ENCODE results near the gene KIF1A. TPM values are rescaled to one million over a fixed set of nuclear protein-coding genes. Genes with fewer than 3 reads are reported as not detected.
A peak's percentile ranks its signal among the peaks of the same experiment; 100 is the strongest.
"Not testable (repeated sequence)": the region's sequence is repeated elsewhere in the genome, so short reads cannot be mapped to it uniquely, and the experiment has no call there.

Gene KIF1A
- total RNA-seq, 1 donor from 2014 or later = 4.7 TPM

DNA sequence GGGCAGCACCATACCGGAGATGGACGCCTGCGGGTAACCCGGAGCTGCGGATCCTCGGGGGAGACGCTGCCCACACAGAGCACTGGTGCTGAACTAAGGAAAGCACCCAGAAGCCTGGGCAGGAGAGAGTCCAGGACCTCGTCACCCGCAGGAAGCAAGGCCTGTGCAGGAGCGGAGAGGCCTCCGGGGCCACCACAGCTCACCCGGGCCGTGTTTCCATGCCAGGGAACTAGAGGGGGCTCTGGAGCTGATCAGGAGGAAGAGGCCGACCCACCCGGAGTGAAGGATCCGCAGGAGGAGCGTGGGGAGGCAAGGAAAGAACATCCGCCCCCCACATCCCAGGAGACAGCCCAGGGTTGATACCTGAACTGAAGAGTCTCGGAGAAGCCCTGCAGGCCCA is 141.1 kb downstream of the KIF1A start:
- not testable (repeated sequence) for H3K9me3 ChIP-seq (ENCODE audit: control insufficient read depth in 3 of 3, low read length in 3 of 3); H3K27me3 ChIP-seq (ENCODE audit: control insufficient read depth in 3 of 3, insufficient read depth in 3 of 3, low read length in 3 of 3); H3K36me3 ChIP-seq (ENCODE audit: control insufficient read depth in 3 of 3, insufficient read depth in 3 of 3, low read length in 3 of 3); H3K27ac ChIP-seq (ENCODE audit: low read depth, low read length); H3K4me1 ChIP-seq (ENCODE audit: control insufficient read depth in 3 of 3, insufficient read depth in 3 of 3, low read length in 3 of 3); H3K4me3 ChIP-seq (ENCODE audit: low read length in 3 of 3); H3K9ac ChIP-seq (ENCODE audit: low read depth in 1 of 3, low read length in 3 of 3)

DNA sequence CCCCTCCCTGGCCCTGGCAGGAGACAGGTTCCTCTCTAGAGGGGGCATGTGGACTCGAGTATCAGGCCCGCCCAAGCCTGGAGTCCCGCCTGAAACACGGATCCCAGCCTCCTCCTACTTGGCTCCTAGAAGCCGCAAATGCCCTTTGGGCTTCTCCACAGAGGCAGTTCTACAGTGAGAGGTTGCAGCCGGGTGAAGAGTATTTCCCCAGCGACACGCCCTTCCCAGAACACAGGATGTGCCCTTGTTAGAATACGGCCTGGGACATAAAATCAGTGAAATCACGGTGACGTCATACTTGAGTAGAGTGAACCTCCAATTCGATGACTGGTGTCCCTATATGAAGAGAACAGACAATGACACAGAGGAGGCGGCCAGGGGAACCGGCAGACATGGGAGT is 142.0 kb downstream of the KIF1A start:
- H3K27ac ChIP-seq (ENCODE audit: low read depth, low read length); H3K9ac ChIP-seq (ENCODE audit: low read depth in 1 of 3, low read length in 3 of 3); H3K27me3 ChIP-seq (ENCODE audit: control insufficient read depth in 3 of 3, insufficient read depth in 3 of 3, low read length in 3 of 3); H3K4me3 ChIP-seq (ENCODE audit: low read length in 3 of 3); H3K9me3 ChIP-seq (ENCODE audit: control insufficient read depth in 3 of 3, low read length in 3 of 3); H3K4me1 ChIP-seq (ENCODE audit: control insufficient read depth in 3 of 3, insufficient read depth in 3 of 3, low read length in 3 of 3); H3K36me3 ChIP-seq (ENCODE audit: control insufficient read depth in 3 of 3, insufficient read depth in 3 of 3, low read length in 3 of 3): not testable (repeated sequence)

DNA sequence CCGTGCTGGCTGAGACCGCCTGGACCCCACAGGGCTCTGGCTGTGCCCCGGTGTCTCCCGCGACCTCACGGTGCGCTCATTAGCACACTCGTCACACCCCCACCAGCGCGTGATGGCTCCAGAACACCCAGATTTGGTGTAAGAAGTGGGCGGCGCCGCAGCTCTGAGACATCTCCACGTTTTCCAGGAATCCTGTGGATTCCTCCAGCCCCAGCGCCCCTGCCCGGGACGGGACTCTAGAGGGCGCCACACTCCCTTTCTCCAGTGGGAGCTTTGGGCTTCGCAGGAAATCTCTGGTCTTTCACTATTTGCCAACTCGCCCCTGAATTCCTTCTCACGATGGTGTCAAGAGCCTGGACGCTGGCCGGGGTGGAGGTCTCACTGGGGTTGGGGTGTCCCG is 144.7 kb downstream of the KIF1A start:
- H3K36me3 ChIP-seq (ENCODE audit: control insufficient read depth in 3 of 3, insufficient read depth in 3 of 3, low read length in 3 of 3); H3K4me1 ChIP-seq (ENCODE audit: control insufficient read depth in 3 of 3, insufficient read depth in 3 of 3, low read length in 3 of 3); H3K27me3 ChIP-seq (ENCODE audit: control insufficient read depth in 3 of 3, insufficient read depth in 3 of 3, low read length in 3 of 3); H3K4me3 ChIP-seq (ENCODE audit: low read length in 3 of 3); H3K9ac ChIP-seq (ENCODE audit: low read depth in 1 of 3, low read length in 3 of 3); H3K27ac ChIP-seq (ENCODE audit: low read depth, low read length); H3K9me3 ChIP-seq (ENCODE audit: control insufficient read depth in 3 of 3, low read length in 3 of 3): not testable (repeated sequence)

DNA sequence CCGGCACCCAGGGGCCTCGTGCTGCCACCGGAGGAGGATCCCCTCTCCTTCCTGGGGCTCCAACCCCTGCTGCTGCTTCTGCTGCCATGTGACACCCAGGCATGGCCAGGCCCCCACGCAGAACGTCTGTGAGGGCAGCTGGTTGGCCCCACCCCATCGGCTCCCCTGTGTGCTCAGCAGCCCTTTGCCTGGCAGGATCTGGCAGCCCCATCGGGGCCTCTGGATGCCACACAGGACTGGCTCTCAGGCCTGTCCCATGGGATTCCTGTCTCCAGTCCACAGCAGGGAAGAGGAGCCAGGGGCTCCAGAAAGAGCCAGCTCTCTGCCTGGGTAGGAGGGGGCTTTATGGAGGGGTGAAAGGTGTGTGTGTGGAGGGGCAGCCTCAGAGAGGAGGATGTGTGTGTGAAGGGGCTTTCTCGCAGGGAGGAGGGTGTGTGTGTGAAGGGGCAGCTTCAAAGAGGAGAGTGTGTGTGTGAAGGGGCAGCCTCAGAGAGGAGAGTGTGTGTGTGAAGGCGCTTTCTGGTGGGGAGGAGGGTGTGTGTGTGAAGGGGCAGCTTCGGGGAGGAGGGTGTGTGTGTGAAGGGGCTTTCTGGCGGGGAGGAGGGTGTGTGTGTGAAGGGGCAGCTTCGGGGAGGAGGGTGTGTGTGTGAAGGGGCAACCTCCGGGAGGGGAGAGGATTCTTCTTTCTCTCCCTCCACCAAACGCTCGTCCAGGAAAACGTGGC is 145.4 kb downstream of the KIF1A start:
- H3K27me3 ChIP-seq (ENCODE audit: control insufficient read depth in 3 of 3, insufficient read depth in 3 of 3, low read length in 3 of 3); H3K36me3 ChIP-seq (ENCODE audit: control insufficient read depth in 3 of 3, insufficient read depth in 3 of 3, low read length in 3 of 3); H3K27ac ChIP-seq (ENCODE audit: low read depth, low read length); H3K4me3 ChIP-seq (ENCODE audit: low read length in 3 of 3); H3K9me3 ChIP-seq (ENCODE audit: control insufficient read depth in 3 of 3, low read length in 3 of 3); H3K9ac ChIP-seq (ENCODE audit: low read depth in 1 of 3, low read length in 3 of 3); H3K4me1 ChIP-seq (ENCODE audit: control insufficient read depth in 3 of 3, insufficient read depth in 3 of 3, low read length in 3 of 3): not testable (repeated sequence)

DNA sequence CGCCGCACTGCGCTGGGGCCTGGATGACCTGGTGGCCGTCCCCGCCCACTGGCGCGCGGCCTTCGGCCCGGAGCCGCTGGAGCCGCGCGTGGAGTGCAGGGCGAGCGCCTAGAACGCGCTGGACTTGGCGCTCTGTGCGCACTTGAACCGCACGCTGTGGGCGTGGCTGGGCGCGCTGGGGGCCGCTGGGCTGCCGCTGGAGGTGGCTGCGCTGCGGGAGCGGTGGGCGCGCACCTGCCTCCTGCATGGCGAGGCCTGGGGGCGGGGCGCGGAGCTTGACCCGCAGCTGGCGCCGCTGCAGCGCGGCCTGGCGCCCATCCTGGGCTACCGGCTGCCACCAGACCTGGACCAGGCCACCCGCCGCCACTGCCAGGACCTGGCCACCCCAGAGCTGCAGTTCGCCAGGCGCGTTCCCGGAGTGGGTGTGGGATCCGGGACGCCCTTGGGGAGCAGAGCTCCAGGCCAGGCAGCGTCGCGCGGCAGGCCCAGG is 147.3 kb downstream of the KIF1A start:
- peak overlapping the region in 1 of 3 donors; percentile 16 for H3K9ac ChIP-seq (ENCODE audit: low read depth in 1 of 3, low read length in 3 of 3)
- no peaks in the 10 kb centered on the region for H3K36me3 ChIP-seq (ENCODE audit: control insufficient read depth in 3 of 3, insufficient read depth in 3 of 3, low read length in 3 of 3)
- H3K27ac ChIP-seq (ENCODE audit: low read depth, low read length) = no peak overlapping the region
- peaks cover 3 to 10% (median 9%) of the 10 kb centered on the region in 3 donors for H3K4me1 ChIP-seq (ENCODE audit: control insufficient read depth in 3 of 3, insufficient read depth in 3 of 3, low read length in 3 of 3)
- no peaks in the 10 kb centered on the region for H3K9me3 ChIP-seq (ENCODE audit: control insufficient read depth in 3 of 3, low read length in 3 of 3)
- H3K27me3 ChIP-seq (ENCODE audit: control insufficient read depth in 3 of 3, insufficient read depth in 3 of 3, low read length in 3 of 3) = no peaks in the 10 kb centered on the region
- peak overlapping the region in 2 of 3 donors; percentile 43 to 54 for H3K4me3 ChIP-seq (ENCODE audit: low read length in 3 of 3)

DNA sequence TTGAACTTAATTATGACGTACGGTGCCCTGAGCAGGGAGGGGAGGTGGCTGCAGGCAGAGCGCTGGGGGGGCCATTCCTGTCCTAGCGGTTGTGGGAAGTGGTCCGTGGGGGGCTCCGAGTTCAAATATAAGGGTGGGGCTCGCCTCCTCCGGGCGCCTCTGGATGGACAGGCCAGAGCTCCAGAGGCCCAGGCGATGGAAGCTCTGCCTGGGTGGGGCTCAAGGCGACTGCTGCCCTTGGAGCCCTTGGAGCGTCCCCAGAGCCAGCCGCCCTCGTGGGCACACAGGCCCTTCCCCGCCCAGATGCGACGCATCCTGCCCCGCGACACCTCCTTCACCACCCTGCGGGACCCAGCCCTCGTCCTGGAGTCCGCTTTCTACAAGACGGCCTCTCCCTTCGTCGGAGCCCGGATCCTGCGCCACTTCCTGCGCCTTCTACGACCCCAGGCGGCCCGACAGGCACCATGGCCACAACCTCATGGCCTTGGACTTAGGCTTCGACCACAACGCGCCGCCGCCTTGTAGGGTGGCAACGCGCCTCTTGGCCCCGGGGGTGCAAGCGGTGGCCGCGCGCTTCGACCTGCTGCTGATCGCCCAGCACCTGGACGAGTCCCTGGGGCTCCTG is 147.8 kb downstream of the KIF1A start:
- Histone ChIP-seq H3K27ac (ENCODE audit: low read depth, low read length) (no peak overlapping the region), H3K9me3 (ENCODE audit: control insufficient read depth in 3 of 3, low read length in 3 of 3) (no peaks in the 10 kb centered on the region), H3K9ac (ENCODE audit: low read depth in 1 of 3, low read length in 3 of 3) (peak overlapping the region in 1 of 3 donors; percentile 16), H3K4me1 (ENCODE audit: control insufficient read depth in 3 of 3, insufficient read depth in 3 of 3, low read length in 3 of 3) (peaks cover 3 to 10% (median 9%) of the 10 kb centered on the region in 3 donors), H3K27me3 (ENCODE audit: control insufficient read depth in 3 of 3, insufficient read depth in 3 of 3, low read length in 3 of 3) (no peaks in the 10 kb centered on the region), H3K36me3 (ENCODE audit: control insufficient read depth in 3 of 3, insufficient read depth in 3 of 3, low read length in 3 of 3) (no peaks in the 10 kb centered on the region), H3K4me3 (ENCODE audit: low read length in 3 of 3) (peak overlapping the region in 1 of 3 donors; percentile 43)

DNA sequence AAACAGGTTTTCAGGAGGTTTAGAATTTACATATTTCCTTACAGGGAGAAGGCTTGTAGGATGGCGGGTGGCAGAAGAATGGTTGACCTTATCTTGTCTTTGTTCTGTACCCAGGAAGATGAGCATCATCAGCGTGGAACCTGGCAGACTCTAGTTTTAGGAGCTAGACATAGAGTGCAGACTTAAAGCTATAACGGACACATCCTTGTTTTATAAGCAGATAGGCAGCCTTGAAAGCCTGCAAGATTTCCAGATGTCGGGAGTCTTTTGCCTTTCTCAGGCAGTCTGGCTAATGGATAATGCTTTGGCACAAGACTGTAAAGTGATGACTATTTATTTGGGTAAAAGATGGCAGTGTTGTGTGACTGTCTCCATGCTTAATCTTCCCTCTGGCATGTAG is 149.1 kb downstream of the KIF1A start:
- Histone ChIP-seq H3K27ac (ENCODE audit: low read depth, low read length) (no peak overlapping the region), H3K4me1 (ENCODE audit: control insufficient read depth in 3 of 3, insufficient read depth in 3 of 3, low read length in 3 of 3) (peaks cover 3 to 10% (median 9%) of the 10 kb centered on the region in 3 donors), H3K9ac (ENCODE audit: low read depth in 1 of 3, low read length in 3 of 3) (no peak overlapping the region), H3K9me3 (ENCODE audit: control insufficient read depth in 3 of 3, low read length in 3 of 3) (no peaks in the 10 kb centered on the region), H3K36me3 (ENCODE audit: control insufficient read depth in 3 of 3, insufficient read depth in 3 of 3, low read length in 3 of 3) (no peaks in the 10 kb centered on the region), H3K4me3 (ENCODE audit: low read length in 3 of 3) (no peak overlapping the region), H3K27me3 (ENCODE audit: control insufficient read depth in 3 of 3, insufficient read depth in 3 of 3, low read length in 3 of 3) (peaks cover 0 to 2% (median 0%) of the 10 kb centered on the region in 3 donors)

DNA sequence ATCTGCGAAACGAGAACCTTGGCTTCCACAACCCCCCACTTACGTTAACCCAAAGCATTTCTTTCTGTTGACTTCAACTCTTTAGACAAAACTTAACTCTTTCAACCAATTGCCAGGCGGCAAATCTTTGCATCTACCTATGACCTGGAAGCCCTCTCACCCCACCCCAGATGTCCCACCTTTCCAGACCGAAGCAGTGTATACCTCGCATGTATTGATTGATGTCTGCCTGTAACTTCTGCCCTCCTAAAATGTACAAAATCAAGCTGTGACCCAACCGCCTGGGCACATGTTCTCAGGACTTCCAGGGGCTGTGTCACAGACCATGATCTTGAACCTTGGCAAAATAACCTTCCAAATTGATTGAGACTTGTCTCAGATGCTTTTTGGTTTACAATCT is 149.6 kb downstream of the KIF1A start:
- peaks cover 0 to 2% (median 0%) of the 10 kb centered on the region in 3 donors for H3K27me3 ChIP-seq (ENCODE audit: control insufficient read depth in 3 of 3, insufficient read depth in 3 of 3, low read length in 3 of 3)

DNA sequence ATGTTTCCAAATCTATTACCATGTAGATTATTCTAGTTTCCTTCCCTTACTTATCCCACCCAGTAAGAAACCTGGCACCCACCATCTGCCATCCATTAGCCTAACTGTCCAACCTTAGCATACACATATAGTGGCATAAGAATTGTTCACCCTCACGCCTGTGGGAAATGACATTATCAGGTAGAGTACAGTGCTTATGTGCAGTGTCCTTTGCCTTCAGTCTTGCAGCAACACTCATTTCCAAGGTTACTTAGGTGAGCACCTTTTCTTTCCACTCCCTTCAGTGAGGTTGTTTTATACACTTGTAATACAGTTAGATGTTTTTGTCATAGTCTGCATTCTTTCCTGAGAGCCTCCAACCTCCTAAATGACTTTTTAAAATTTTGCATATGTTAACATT is 155.4 kb downstream of the KIF1A start:
- Histone ChIP-seq H3K9me3 (ENCODE audit: control insufficient read depth in 3 of 3, low read length in 3 of 3) (peaks cover 3 to 4% (median 3%) of the 10 kb centered on the region in 3 donors), H3K4me3 (ENCODE audit: low read length in 3 of 3) (no peak overlapping the region), H3K36me3 (ENCODE audit: control insufficient read depth in 3 of 3, insufficient read depth in 3 of 3, low read length in 3 of 3) (no peaks in the 10 kb centered on the region), H3K9ac (ENCODE audit: low read depth in 1 of 3, low read length in 3 of 3) (no peak overlapping the region), H3K27me3 (ENCODE audit: control insufficient read depth in 3 of 3, insufficient read depth in 3 of 3, low read length in 3 of 3) (peaks cover 0 to 10% (median 5%) of the 10 kb centered on the region in 3 donors), H3K27ac (ENCODE audit: low read depth, low read length) (no peak overlapping the region), H3K4me1 (ENCODE audit: control insufficient read depth in 3 of 3, insufficient read depth in 3 of 3, low read length in 3 of 3) (no peaks in the 10 kb centered on the region)

More for the DNA sequence above, 149.6 kb downstream of the KIF1A start:
- Histone ChIP-seq H3K4me3 (ENCODE audit: low read length in 3 of 3) (no peak overlapping the region), H3K9me3 (ENCODE audit: control insufficient read depth in 3 of 3, low read length in 3 of 3) (no peaks in the 10 kb centered on the region), H3K36me3 (ENCODE audit: control insufficient read depth in 3 of 3, insufficient read depth in 3 of 3, low read length in 3 of 3) (no peaks in the 10 kb centered on the region), H3K27ac (ENCODE audit: low read depth, low read length) (no peak overlapping the region), H3K4me1 (ENCODE audit: control insufficient read depth in 3 of 3, insufficient read depth in 3 of 3, low read length in 3 of 3) (peaks cover 3 to 10% (median 9%) of the 10 kb centered on the region in 3 donors), H3K9ac (ENCODE audit: low read depth in 1 of 3, low read length in 3 of 3) (no peak overlapping the region)
